CD4-positive, alpha-beta T cell treated with Interleukin-4 for 1 hour (primary cell): ENCODE data around the gene STX18.
"Not testable (repeated sequence)": the region's sequence is repeated elsewhere in the genome, so short reads cannot be mapped to it uniquely, and the experiment has no call there.

Experiments
- DNase-seq, 2 donors: peaks; one replicate each; pipeline ENCODE4 v3.0.0-alpha.2; 2020 to 2022

STX18 gene

DNA sequence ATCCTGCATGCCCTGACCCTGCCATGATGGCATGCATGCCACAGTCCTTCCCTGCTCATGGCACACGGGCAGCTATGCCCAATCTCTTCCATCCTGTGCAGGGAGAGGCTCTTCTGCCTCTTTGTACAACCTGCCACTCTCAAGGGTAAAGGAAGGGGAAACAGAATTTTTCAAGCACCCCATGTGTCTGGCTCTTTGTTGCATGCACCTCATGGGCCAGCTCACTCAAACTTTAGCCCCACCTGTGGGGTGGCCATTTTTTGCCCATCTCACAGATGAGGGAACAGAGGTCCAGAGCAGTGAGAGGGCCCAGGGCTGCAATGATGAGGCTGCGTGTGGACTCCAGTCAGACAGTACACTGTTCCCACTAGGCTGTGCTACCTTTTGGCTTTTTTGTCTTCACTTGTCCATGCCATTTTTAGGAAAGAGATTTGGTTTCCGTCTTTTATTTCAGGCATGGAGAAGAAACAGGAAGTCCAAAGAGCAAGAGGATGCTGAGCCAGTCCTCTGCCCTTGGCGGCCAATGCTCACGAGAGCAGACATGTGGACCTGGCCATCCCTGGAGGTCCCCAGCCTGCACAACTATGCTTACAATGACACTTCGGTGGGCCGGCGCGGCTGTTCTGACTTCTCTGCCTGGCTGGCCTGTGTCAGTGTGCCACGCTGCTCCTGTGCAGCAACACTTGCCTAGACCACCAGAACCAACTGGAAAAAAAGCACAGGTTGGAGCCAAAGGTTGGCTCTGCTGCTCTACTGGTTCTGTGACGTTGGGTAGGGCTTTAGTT lies 109.3 kb downstream of the STX18 start:
- DNase-seq = no peak

DNA sequence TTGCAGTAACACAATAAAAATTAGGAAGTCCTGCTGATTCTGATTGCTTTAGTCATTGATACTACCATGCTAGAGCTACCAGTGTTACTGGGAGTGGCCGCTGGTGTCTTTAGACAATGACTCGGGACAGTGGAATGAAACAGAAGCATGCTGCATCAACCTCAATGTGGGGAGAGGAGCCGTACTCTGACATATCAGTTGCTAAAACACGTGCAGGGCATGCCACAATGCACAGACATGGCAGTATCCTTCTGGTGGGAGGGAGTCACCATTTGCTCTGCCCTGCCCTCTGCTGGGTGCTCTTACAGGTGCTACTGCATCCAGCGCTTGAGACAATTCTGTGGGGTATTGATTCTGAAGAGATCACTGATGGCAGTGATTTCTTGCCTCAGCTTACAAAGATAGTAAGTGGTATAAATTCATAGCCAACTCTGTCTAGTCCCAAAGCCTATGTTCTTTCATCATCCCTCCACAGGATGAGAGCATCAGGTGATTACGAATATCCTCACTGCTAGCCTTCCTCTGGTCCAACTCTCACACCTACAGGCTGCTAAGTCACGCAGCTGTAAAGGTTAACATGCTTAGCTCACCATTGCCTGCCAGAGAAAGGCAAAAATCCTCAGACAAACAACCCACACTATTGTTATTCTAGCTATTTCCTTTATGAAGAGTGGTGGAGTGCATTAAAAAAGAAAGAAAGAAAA lies 111.2 kb downstream of the STX18 start:
- DNase-seq = peak; percentile 47 to 48

- DNase-seq = no peak
Measured at GRCh38 chr4:4428966-4429875, 112.6 kb downstream of the STX18 start.

- DNase-seq = no peak
Measured at GRCh38 chr4:4427886-4428285, 114.0 kb downstream of the STX18 start.

DNA sequence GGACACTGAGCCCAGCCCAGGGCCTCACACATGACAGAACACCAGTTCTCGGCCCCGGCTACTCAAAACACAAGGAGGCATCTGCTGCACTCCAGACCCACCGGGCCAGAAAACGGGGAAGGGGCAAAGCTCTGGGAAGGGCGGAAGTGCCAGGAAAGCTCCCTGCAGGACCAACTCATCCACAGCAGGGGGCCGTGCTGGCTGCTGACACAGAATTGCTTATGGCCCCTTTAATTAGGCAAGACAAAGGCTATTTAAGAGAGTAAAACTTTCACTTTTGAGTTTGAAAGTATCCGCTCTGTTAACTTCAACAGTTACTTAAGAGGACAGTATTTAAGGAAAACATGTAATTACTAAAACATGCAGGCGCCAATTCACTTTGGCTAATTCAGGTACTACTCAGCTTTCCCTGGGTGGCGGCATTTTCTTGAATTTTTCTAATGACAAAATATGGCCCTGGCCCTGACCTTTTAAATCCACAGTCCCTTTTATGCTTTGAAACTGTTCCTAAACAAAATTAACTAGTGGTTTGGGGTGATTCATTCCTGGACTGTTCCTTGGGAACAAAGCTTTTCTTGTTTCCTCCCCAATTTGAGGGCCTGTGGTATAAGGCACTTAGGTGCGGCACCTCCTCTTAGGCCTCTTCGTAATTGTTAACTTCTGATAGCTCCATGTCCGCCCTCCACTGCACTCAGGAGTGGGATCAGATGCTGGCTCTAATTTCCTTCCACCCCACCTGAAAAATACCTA lies 114.6 kb downstream of the STX18 start:
- DNase-seq = no peak

DNA sequence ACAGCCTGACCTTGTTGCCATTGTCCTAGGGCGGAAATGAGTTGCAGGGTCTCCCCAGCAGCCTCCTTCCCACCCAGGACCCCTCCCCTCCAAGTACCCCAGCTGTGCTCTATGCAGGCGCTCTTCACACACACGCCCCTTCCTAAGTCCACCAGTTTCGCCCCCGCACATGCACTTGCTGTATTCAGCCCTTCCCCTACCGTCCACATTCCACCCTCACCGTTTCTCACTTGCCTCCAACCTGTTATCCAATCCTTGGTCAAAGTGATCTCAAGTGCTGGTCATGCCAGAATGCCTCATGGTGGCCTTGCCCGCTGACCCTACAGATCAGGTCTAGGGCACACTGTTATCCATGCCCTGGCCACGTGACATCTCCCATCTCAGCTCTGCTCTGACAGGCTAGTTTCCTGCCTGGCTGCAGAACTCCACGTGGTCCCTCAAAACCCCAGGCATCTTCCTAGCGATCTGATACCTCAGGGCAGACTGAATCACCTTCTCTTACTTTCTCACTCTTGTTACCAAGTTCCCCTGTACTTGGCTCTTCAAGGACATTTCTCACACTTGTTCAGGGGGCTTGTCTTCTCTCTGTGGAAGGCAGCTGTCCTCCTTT lies 115.2 kb downstream of the STX18 start:
- no peak for DNase-seq

- no peak for DNase-seq
Measured at GRCh38 chr4:4425696-4426095, 116.2 kb downstream of the STX18 start.

GRCh38 chr4:4425119-4425690 lies 116.6 kb downstream of the STX18 start:
- no peak for DNase-seq

DNA sequence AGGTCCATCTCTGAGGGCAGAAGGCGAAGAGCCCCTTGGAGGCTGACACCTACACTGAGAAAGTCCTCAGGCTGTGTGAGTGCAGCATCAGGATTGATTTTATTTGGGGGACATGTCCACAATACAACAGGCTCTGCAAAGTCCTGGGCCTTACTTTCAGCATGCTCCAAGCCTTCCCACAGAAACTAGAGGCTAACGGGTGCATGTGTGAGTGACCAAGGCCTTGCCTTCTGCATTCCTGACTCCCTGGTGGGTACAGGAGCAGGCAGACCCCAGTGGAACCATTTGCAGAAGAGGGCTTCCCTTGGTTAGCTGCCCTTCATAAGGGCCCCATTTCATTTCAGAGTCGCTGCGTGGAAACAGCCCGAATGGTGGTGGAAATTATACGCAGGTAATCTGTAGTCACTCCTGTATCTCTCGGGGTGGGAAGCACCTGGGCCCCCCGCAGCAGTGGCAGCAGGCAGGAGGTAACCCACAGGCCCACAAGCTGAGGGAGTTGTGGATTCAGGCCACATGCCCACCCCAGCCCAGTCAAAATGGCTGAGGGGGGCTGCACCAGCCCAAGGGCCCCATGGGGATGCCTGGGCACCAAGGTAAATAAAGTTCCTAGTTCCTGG lies 117.2 kb downstream of the STX18 start:
- DNase-seq = no peak

DNA sequence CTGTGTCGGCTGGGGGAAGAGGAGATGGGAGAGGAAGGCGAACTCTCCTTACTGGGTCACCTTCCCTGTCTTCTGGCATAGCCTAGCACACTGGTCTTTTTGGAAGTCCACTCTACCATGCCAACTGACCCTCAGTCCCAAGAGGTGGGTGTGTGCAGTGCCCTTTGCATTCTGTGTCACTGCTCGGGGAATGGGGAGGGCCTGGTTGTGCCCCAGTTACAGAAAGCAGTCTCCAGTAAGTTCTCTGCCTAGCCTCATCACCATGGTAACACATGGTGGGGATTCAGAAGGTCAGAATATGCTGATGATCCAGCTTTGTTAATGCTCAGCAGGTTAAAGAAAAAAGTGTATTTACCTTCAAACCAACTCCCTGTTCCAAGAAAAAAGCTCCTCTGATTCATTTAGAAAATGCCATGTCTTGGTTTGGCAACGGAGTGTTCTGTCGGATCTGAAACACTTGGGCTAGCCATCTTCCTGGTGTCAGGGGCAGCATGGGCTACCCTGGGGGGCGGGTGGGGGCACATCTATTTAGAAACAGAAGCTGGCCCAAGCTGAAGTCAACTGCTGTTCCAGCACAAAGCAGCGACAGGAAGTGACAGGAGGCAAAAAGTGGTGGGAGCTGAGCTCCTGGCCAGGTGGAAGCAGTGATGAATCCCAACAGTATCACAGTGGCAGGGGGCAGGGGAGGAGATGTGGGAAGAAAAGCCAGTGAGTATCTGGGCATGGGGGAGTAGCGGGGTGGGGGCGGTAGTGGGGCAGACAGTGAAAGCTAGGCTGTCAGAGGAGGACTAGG lies 117.9 kb downstream of the STX18 start:
- no peak for DNase-seq

- no peak for DNase-seq
Measured at GRCh38 chr4:4422856-4423499, 118.9 kb downstream of the STX18 start.

GRCh38 chr4:4422117-4422516 lies 119.7 kb downstream of the STX18 start:
- DNase-seq = not testable (repeated sequence)

DNA sequence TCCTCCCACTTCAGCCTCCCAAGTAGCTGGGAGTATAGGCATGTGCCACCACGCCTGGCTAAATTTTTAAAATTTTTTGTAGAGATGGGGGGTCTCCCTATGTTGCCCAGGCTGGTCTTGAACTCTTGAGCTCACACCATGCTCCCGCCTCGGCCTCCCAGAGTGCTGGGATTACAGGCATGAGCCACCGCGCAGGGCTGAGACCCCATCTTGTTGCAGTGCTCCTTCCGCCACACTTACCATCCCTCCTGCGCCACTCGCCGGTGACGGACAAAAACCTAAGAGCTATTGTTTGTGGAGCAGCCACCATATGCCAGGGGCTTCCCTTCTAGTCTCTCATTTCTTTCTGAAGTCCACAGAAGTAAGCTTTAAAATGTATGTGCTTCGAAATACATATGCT lies 120.5 kb downstream of the STX18 start:
- DNase-seq = no peak

GRCh38 chr4:4420421-4420820 lies 121.4 kb downstream of the STX18 start:
- DNase-seq = no peak

- no peak for DNase-seq
Measured at GRCh38 chr4:4419896-4420295, 122.0 kb downstream of the STX18 start.

GRCh38 chr4:4418676-4419390 lies 123.0 kb downstream of the STX18 start:
- no peak for DNase-seq

DNA sequence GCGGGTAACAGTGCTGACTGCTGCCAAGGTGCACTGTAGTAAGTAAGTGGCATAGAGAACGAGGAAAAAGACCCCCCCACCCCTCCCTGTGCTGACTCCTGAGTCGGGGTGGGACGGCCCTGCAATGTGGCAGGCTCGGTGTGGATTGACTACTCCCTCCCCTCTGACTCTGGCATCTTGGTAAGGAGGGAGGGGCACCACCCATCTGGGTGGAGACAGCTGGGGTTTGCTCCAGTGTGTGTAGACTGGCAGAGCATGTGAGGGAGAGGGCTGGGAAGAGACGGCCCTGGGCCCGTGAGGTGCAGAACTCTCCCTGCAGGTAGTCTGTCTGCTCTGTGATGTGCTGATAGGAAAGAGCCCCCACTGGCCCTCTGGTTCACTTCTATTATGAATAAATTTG lies 124.0 kb downstream of the STX18 start:
- DNase-seq = no peak

- no peak for DNase-seq
Measured at GRCh38 chr4:4416981-4417380, 124.9 kb downstream of the STX18 start.
